Measurements from ENCODE around the gene DGKQ.

DNA sequence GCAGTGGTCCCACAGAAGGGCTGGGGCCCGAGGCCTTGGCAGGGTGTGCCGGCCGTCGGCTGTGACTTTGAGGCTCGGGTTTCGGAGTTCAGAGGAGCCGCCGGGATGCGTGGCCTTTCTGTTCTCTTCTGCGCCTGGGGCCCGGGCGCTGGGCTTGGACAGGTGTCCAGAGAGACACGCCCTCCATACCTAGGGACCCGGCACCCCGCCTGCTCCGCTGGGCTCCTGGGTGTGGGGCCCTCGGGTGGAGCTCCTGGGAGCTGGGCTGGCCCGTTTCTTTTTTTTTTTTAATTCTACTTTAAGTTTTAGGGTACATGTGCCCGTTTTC lies 49.3 kb upstream of the DGKQ start:
- TF ChIP-seq RAD21 (IDR thresholded peaks at IDR 0.05 in 1 of 2, conservative IDR thresholded peaks at IDR 0.05 in 1 of 2; ENCODE audit: low read depth in 2 of 2, low read length in 2 of 2) (no peak), YY1 (IDR thresholded peaks at IDR 0.05; ENCODE audit: low read depth, low read length) (no peak), PHF8 (conservative IDR thresholded peaks at IDR 0.05; ENCODE audit: low read depth, low read length) (no peak), GABPA (IDR thresholded peaks at IDR 0.05; ENCODE audit: borderline replicate concordance, insufficient read depth, low read length) (0 out of 2 replicates have a peak, but pooled peaks have one; percentile 7)
- TF ChIP-seq, protein P1, sequence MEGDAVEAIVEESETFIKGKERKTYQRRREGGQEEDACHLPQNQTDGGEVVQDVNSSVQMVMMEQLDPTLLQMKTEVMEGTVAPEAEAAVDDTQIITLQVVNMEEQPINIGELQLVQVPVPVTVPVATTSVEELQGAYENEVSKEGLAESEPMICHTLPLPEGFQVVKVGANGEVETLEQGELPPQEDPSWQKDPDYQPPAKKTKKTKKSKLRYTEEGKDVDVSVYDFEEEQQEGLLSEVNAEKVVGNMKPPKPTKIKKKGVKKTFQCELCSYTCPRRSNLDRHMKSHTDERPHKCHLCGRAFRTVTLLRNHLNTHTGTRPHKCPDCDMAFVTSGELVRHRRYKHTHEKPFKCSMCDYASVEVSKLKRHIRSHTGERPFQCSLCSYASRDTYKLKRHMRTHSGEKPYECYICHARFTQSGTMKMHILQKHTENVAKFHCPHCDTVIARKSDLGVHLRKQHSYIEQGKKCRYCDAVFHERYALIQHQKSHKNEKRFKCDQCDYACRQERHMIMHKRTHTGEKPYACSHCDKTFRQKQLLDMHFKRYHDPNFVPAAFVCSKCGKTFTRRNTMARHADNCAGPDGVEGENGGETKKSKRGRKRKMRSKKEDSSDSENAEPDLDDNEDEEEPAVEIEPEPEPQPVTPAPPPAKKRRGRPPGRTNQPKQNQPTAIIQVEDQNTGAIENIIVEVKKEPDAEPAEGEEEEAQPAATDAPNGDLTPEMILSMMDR (IDR thresholded peaks at IDR 0.05; ENCODE audit: control extremely low read depth in 1 of 3, insufficient read depth in 1 of 3, low read depth in 1 of 3, low read length in 3 of 3), result no peak

All from H1 (cell line).